Endothelial cell of umbilical vein (primary cell): ENCODE measurements around the gene KLF3. TPM values are rescaled to one million over a fixed set of nuclear protein-coding genes. Genes with fewer than 3 reads are reported as not detected.

Source experiments
- BruUV-seq: library from RNA; stranded (reverse); fragments of 400-500 nt; replicated peaks from 2 replicates; lab custom pipeline; 2021; lab: Mats Ljungman, UMichigan
- CTCF ChIA-PET: fragments of 300-600, 350-600 bp; sonication (Branson Sonifier 250); formaldehyde crosslinking; loops from one replicate; lab custom pipeline; 2021; ENCODE audit warnings: antibody characterized with exemption, inconsistent platforms; lab: Charles Lee
- POLR2A ChIA-PET: fragments of 300-600, 350-600 bp; sonication (Branson Sonifier 250); formaldehyde crosslinking; loops from one replicate; lab custom pipeline; 2021; ENCODE audit warnings: antibody characterized with exemption, inconsistent platforms; lab: Charles Lee
- DNase-seq: peaks from one replicate; pipeline ENCODE4 v3.0.0-alpha.2; 2011; ENCODE audit warnings: low read depth, low spot score
- FAIRE-seq: peaks from 2 replicates; lab custom pipeline; 2011; peaks lifted over from hg19 to GRCh38; lab: Jason Lieb, UNC
- H2AFZ ChIP-seq: 2 replicates; pipeline ENCODE4 v1.6.0; 2012; ENCODE audit warnings: low read depth, low read length, control low read depth, inconsistent platforms
- H3K27ac ChIP-seq: 2 replicates; pipeline ENCODE4 v1.5.1; 2011; ENCODE audit warnings: low read depth, mild to moderate bottlenecking, control low read depth, low read length, moderate library complexity; ENCODE audit not compliant: insufficient read depth
- H3K27me3 ChIP-seq, 2 experiments: 2 replicates each; pipeline versions ENCODE4 v1.6.0 to v1.6.1; 2011; ENCODE audit warnings: low read length in 2 of 2, mixed read lengths in 1 of 2; ENCODE audit not compliant: control insufficient read depth in 2 of 2, insufficient read depth in 2 of 2
- H3K36me3 ChIP-seq, 2 experiments: 2 replicates in 1 of 2; 3 replicates in 1 of 2; pipeline ENCODE4 v1.5.1; 2011; ENCODE audit warnings: low read length in 2 of 2, mild to moderate bottlenecking in 1 of 2, moderate library complexity in 1 of 2; ENCODE audit not compliant: control insufficient read depth in 2 of 2, insufficient read depth in 2 of 2; ENCODE audit errors: extremely low read depth in 1 of 2
- H3K4me1 ChIP-seq: 3 replicates; pipeline ENCODE4 v1.5.1; 2011; ENCODE audit warnings: mild to moderate bottlenecking, low read length; ENCODE audit not compliant: control insufficient read depth, insufficient read depth; ENCODE audit errors: extremely low read depth
- H3K4me2 ChIP-seq: 2 replicates; pipeline ENCODE4 v1.6.1; 2011; ENCODE audit warnings: low read length, control low read depth, mixed read lengths; ENCODE audit not compliant: insufficient read depth
- H3K4me3 ChIP-seq, 3 experiments: fragments of 200-600 bp in 1 of 3; sonication (generic), shearing (Covaris generic) in 1 of 3; replicated peaks in 1 of 3; 2 replicates each; pipeline ENCODE4 v1.5.1; 2011 to 2016; ENCODE audit warnings: control low read depth in 3 of 3, low read length in 3 of 3, mild to moderate bottlenecking in 2 of 3, inconsistent platforms in 1 of 3, low read depth in 1 of 3, moderate library complexity in 1 of 3; ENCODE audit not compliant: insufficient read depth in 1 of 3
- H3K79me2 ChIP-seq: 2 replicates; pipeline ENCODE4 v1.6.0; 2012; ENCODE audit warnings: low read length, inconsistent platforms; ENCODE audit not compliant: control insufficient read depth, insufficient read depth
- H3K9ac ChIP-seq: replicated peaks from 2 replicates; pipeline ENCODE3; 2011; ENCODE audit warnings: low read length, control low read depth; ENCODE audit not compliant: insufficient read depth; ENCODE audit errors: extremely low read depth
- H3K9me1 ChIP-seq: replicated peaks from 3 replicates; pipeline ENCODE4 v1.6.0; 2011; ENCODE audit warnings: mild to moderate bottlenecking, low read length; ENCODE audit not compliant: control insufficient read depth, insufficient read depth; ENCODE audit errors: extremely low read depth
- H3K9me3 ChIP-seq: replicated peaks from 2 replicates; pipeline ENCODE4 v1.5.1; 2012; ENCODE audit warnings: low read length, inconsistent platforms; ENCODE audit not compliant: control insufficient read depth, insufficient read depth
- H4K20me1 ChIP-seq: replicated peaks from 2 replicates; pipeline ENCODE3; 2011; ENCODE audit warnings: mild to moderate bottlenecking, low read length; ENCODE audit not compliant: control insufficient read depth, insufficient read depth; ENCODE audit errors: extremely low read depth
- EZH2 ChIP-seq: IDR thresholded peaks from 2 replicates; pipeline ENCODE4 v1.6.1; 2012; ENCODE audit warnings: borderline replicate concordance, low read depth, mild to moderate bottlenecking, moderate library complexity, low read length, inconsistent platforms; ENCODE audit not compliant: severe bottlenecking
- FOS ChIP-seq: IDR thresholded peaks from 2 replicates; pipeline ENCODE4 v1.6.1; 2011; ENCODE audit warnings: mild to moderate bottlenecking, low read length, moderate library complexity, borderline replicate concordance; ENCODE audit not compliant: insufficient read depth
- GATA2 ChIP-seq: IDR thresholded peaks from 2 replicates; pipeline ENCODE4 v1.7.0; 2011; ENCODE audit warnings: low read depth, mild to moderate bottlenecking, moderate library complexity, mixed read lengths, low read length; ENCODE audit not compliant: insufficient read length, insufficient read depth
- JUN ChIP-seq: IDR thresholded peaks from 2 replicates; pipeline ENCODE4 v1.6.1; 2011; ENCODE audit warnings: borderline replicate concordance, low read depth; ENCODE audit not compliant: insufficient read length, insufficient read depth
- MAX ChIP-seq: IDR thresholded peaks from 2 replicates; pipeline ENCODE4 v1.6.1; 2011; ENCODE audit not compliant: insufficient read depth, insufficient read length
- MYC ChIP-seq: IDR thresholded peaks from one replicate; pipeline ENCODE4 v1.6.1; 2011; ENCODE audit warnings: mild to moderate bottlenecking, low read depth, low read length
- POLR2A ChIP-seq: IDR thresholded peaks from 2 replicates; pipeline ENCODE4 v1.6.1; 2012; ENCODE audit warnings: low read depth, mild to moderate bottlenecking, control low read depth, low read length
- POLR2AphosphoS5 ChIP-seq: IDR thresholded peaks from 2 replicates; pipeline ENCODE4 v1.6.1; 2012; ENCODE audit warnings: low read depth, mild to moderate bottlenecking, control low read depth, low read length, moderate library complexity; ENCODE audit not compliant: insufficient read depth
- dilution Hi-C: fragments of 300-500 bp; cut with MboI; formaldehyde crosslinking; loops from one replicate; pipeline ENCODE4 v1.15.0; 2019; ENCODE audit warnings: low sequenced_read_pairs; ENCODE audit not compliant: extremely low pct_ligation_motif_present
- intact Hi-C: fragments of 100-400 bp; cut with micrococcal nuclease; formaldehyde crosslinking; loops from one replicate; pipeline ENCODE4 v1.10.0; 2022
- polyA plus RNA-seq, 4 experiments: library from polyadenylated mRNA; depleted of rRNA in 3 of 4; stranded (reverse) in 3 of 4; unstranded in 1 of 4; fragments of >200 nt; gene quantifications; 2 replicates each; pipeline versions ENCODE4 v1.2.1 to v1.2.3, GENCODE V29; 2011 to 2012; ENCODE audit warnings: missing spikeins in 1 of 4
- total RNA-seq: library from RNA; stranded (reverse); gene quantifications from 2 replicates; pipeline ENCODE4 v1.2.3, GENCODE V29; 2021
- TF ChIP-seq, protein P1 (sequence below), 2 donors: IDR thresholded peaks; 1 replicate in 1 of 2; 2 replicates in 1 of 2; pipeline ENCODE4 v1.5.1; 2011; ENCODE audit warnings: low read length in 2 of 2, mild to moderate bottlenecking in 2 of 2, moderate library complexity in 2 of 2, control low read depth in 1 of 2, inconsistent platforms in 1 of 2, low read depth in 1 of 2; ENCODE audit not compliant: insufficient read depth in 1 of 2; ENCODE audit errors: extremely low read depth in 1 of 2

Gene KLF3
- total and polyA plus RNA-seq, 2 donors (not counting 3 experiments of a cell fraction or from before 2014, with no cell fraction given): 27.7 to 50.5 TPM

DNA sequence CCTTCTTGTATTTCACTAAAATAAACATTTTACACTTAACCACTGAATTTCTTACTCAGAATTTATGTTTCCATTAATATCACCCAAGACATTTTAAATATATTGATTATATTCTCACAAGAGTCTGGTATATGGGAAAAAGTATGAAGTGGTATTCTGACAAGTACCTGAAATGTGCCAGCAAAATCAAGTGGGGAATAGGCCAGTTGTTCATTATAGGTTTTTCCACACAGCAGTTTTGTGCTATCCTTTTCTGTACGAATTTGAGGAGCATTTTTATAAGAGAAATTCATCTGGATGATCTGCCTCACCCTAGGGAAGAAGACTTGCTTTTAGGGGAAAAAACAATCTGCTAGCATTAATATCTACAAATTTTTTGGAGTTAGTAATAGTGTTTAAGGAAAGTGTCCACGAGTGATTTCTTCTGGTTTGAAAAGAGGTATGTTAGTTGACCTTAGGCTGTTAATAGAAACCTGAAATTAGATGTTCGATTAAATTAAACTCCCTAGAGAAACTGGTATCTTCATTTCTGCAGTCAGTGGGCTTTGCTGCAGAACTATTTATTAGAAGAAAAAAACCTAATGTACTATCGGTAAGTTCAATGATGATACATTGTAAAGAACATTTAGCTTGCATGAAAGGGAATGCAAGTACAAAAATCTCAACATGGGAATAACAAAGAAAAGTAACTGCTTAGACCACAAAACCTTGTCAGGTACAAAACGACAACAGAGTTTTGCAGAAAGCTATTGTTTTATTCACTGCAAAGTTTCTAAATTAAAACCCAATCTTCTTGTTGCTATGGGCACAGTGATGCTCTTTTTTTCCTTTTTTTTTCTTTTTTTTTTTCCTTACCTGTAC is 1.8 kb downstream of the KLF3 start:
- ChIA-PET CTCF (interaction anchor here (0.7 to 2.2 kb wide), 7 partner anchors 11 to 486 kb away, joined by 3 to 16 read pairs (median 5); no protein-coding TSS in a partner anchor), POLR2A (interaction anchor here (0.7 kb wide), 1 partner anchor 27 kb away, joined by 7 read pairs; no protein-coding TSS in a partner anchor)
- Histone ChIP-seq H3K9me3 (no peaks in the 10 kb centered on the region), H3K9ac (peak overlapping the region; percentile 97), H3K36me3 (no peaks in the 10 kb centered on the region), H3K4me3 (peak overlapping the region; percentile 71 to 89 (median 88)), H3K27ac (peak overlapping the region; percentile 99), H3K9me1 (no peaks in the 10 kb centered on the region), H3K4me1 (peaks cover 44% of the 10 kb centered on the region), H3K4me2 (peak overlapping the region; percentile 98), H4K20me1 (no peaks in the 10 kb centered on the region), H2AFZ (no peak overlapping the region), H3K79me2 (peaks cover 61% of the 10 kb centered on the region), H3K27me3 (no peaks in the 10 kb centered on the region)
- peak; percentile 54 for DNase-seq
- no TSS peak for BruUV-seq
- TF ChIP-seq EZH2 (no peak), JUN (no peak), FOS (no peak), POLR2A (no peak), POLR2AphosphoS5 (no peak), GATA2 (no peak), MYC (no peak), MAX (no peak)
- TF ChIP-seq, protein P1, sequence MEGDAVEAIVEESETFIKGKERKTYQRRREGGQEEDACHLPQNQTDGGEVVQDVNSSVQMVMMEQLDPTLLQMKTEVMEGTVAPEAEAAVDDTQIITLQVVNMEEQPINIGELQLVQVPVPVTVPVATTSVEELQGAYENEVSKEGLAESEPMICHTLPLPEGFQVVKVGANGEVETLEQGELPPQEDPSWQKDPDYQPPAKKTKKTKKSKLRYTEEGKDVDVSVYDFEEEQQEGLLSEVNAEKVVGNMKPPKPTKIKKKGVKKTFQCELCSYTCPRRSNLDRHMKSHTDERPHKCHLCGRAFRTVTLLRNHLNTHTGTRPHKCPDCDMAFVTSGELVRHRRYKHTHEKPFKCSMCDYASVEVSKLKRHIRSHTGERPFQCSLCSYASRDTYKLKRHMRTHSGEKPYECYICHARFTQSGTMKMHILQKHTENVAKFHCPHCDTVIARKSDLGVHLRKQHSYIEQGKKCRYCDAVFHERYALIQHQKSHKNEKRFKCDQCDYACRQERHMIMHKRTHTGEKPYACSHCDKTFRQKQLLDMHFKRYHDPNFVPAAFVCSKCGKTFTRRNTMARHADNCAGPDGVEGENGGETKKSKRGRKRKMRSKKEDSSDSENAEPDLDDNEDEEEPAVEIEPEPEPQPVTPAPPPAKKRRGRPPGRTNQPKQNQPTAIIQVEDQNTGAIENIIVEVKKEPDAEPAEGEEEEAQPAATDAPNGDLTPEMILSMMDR (IDR thresholded peaks at IDR 0.05; ENCODE audit: extremely low read depth in 1 of 2, insufficient read depth in 1 of 2, low read depth in 1 of 2, low read length in 2 of 2): no peak
- dilution Hi-C loops: loop anchor here (25.0 kb wide), 1 partner anchor 503 kb away; no protein-coding TSS in a partner anchor
- no peak for FAIRE-seq
- intact Hi-C loops: loop anchor here (5.0 to 10.0 kb wide), 2 partner anchors 202 to 1389 kb away; partner anchors contain the start of genes FAM114A1 and N4BP2
